HepG2 (cell line): ENCODE measurements around the gene MPO. TPM values are rescaled to one million over a fixed set of nuclear protein-coding genes. Genes with fewer than 3 reads are reported as not detected.

Source experiments
- ATAC-seq: fragments of 200-7000 bp; cut with Tn5 transposase; 3 replicates; pipeline ENCODE4 v1.9.1; 2020; ENCODE audit warnings: mild to moderate bottlenecking, moderate library complexity
- BruUV-seq: library from RNA; stranded (reverse); fragments of 400-500 nt; replicated peaks from 2 replicates; lab custom pipeline; 2021; lab: Mats Ljungman, UMichigan
- CTCF ChIA-PET: fragments of 300-600 bp; formaldehyde crosslinking; extraction: SDS; loops from one replicate; lab custom pipeline; 2021; ENCODE audit warnings: low total read pairs, inconsistent platforms, low intra/inter-chr PET ratio; lab: Yijun Ruan, JAX
- POLR2A ChIA-PET: fragments of 350-600 bp; sonication (Branson Sonifier 250); formaldehyde crosslinking; loops from one replicate; lab custom pipeline; 2020; ENCODE audit warnings: antibody characterized with exemption, inconsistent platforms; lab: Yijun Ruan, JAX
- DNase-seq: peaks from one replicate; pipeline ENCODE4 v3.0.0-alpha.2; 2015; ENCODE audit warnings: low spot score
- FAIRE-seq: peaks from 3 replicates; lab custom pipeline; 2011; peaks lifted over from hg19 to GRCh38; lab: Jason Lieb, UNC
- H2AFZ ChIP-seq: one replicate; pipeline ENCODE4 v1.6.1; 2011; ENCODE audit warnings: low read length, inconsistent platforms
- H3K27ac ChIP-seq: fragments of 300-600 bp; 3 replicates; pipeline ENCODE4 v1.8.0; 2011; ENCODE audit warnings: mixed run types, mild to moderate bottlenecking, mixed read lengths, low read length, inconsistent platforms; ENCODE audit not compliant: insufficient read depth; ENCODE audit errors: extremely low read length
- H3K27me3 ChIP-seq, 2 experiments: fragments of 200-600 bp in 1 of 2; 2 replicates in 1 of 2; 3 replicates in 1 of 2; pipeline versions ENCODE4 v1.6.0 to v1.8.0; 2011; ENCODE audit warnings: low read length in 2 of 2, mild to moderate bottlenecking in 2 of 2, moderate library complexity in 2 of 2, inconsistent platforms in 1 of 2; ENCODE audit not compliant: insufficient read depth in 2 of 2, control insufficient read depth in 1 of 2
- H3K36me3 ChIP-seq, 2 experiments: fragments of 200-600 bp in 1 of 2; replicated peaks in 1 of 2; 2 replicates in 1 of 2; 3 replicates in 1 of 2; pipeline versions ENCODE4 v1.5.1 to v1.8.0; 2011; ENCODE audit warnings: low read length in 2 of 2, inconsistent platforms in 1 of 2; ENCODE audit not compliant: insufficient read depth in 2 of 2, control insufficient read depth in 1 of 2
- H3K4me1 ChIP-seq: 2 replicates; pipeline ENCODE4 v1.5.1; 2012; ENCODE audit warnings: low read length, inconsistent platforms; ENCODE audit not compliant: insufficient read depth
- H3K4me2 ChIP-seq: 2 replicates; pipeline ENCODE4 v1.6.0; 2011; ENCODE audit warnings: low read depth, low read length, inconsistent platforms
- H3K4me3 ChIP-seq, 3 experiments: fragments of 200-600 bp in 1 of 3; sonication (generic), shearing (Covaris generic) in 1 of 3; replicated peaks in 1 of 3; 2 replicates each; pipeline ENCODE4 v1.5.1; 2011 to 2016; ENCODE audit warnings: low read length in 3 of 3, inconsistent platforms in 2 of 3, low read depth in 2 of 3, mild to moderate bottlenecking in 2 of 3, control low read depth in 1 of 3, mixed read lengths in 1 of 3; ENCODE audit not compliant: insufficient read depth in 1 of 3
- H3K79me2 ChIP-seq: one replicate; pipeline ENCODE4 v1.6.1; 2011; ENCODE audit warnings: low read length, inconsistent platforms; ENCODE audit not compliant: insufficient read depth
- H3K9ac ChIP-seq: 2 replicates; pipeline ENCODE4 v1.6.0; 2011; ENCODE audit warnings: mild to moderate bottlenecking, low read depth, low read length, inconsistent platforms; ENCODE audit not compliant: insufficient read depth
- H3K9me3 ChIP-seq: 2 replicates; pipeline ENCODE4 v1.5.1; 2012; ENCODE audit warnings: mild to moderate bottlenecking, low read length
- H4K20me1 ChIP-seq: 2 replicates; pipeline ENCODE4 v1.6.0; 2011; ENCODE audit warnings: inconsistent platforms, mild to moderate bottlenecking, low read length, moderate library complexity; ENCODE audit not compliant: insufficient read depth
- BORCS8-MEF2B ChIP-seq: sonication (generic); formaldehyde crosslinking; IDR thresholded peaks from 2 replicates; pipeline ENCODE4 v1.8.0; 2022; ENCODE audit warnings: mild to moderate bottlenecking, missing genetic modification reagents
- DNMT1 ChIP-seq: sonication (generic); formaldehyde crosslinking; IDR thresholded peaks from 2 replicates; pipeline ENCODE4 v1.5.1; 2020; ENCODE audit warnings: mild to moderate bottlenecking, missing genetic modification reagents
- HOXD1 ChIP-seq: sonication (generic); formaldehyde crosslinking; IDR thresholded peaks from 2 replicates; pipeline ENCODE4 v1.5.0; 2020; ENCODE audit warnings: missing genetic modification reagents
- PAXIP1 ChIP-seq: sonication (generic); formaldehyde crosslinking; conservative IDR thresholded peaks from 2 replicates; pipeline ENCODE4 v1.4.0; 2020; ENCODE audit warnings: mild to moderate bottlenecking, missing genetic modification reagents, moderate library complexity
- RFX1 ChIP-seq: fragments of 450-650 bp; IDR thresholded peaks from 2 replicates; pipeline ENCODE4 v1.6.1; 2017
- SNRNP70 ChIP-seq: fragments of 200-400 bp; formaldehyde crosslinking; IDR thresholded peaks from 2 replicates; pipeline ENCODE4 v1.6.1; 2017; ENCODE audit warnings: mild to moderate bottlenecking, low read depth, low read length, moderate library complexity
- XRCC5 ChIP-seq: fragments of 200-400 bp; formaldehyde crosslinking; optimal IDR thresholded peaks from 2 replicates; pipeline ENCODE3; 2017; ENCODE audit warnings: mild to moderate bottlenecking, low read length
- ZNF530 ChIP-seq: sonication (generic); formaldehyde crosslinking; IDR thresholded peaks from 2 replicates; pipeline ENCODE4 v1.5.0; 2020; ENCODE audit warnings: low read depth, mild to moderate bottlenecking, missing genetic modification reagents
- ZNF547 ChIP-seq: sonication (generic); formaldehyde crosslinking; IDR thresholded peaks from 2 replicates; pipeline ENCODE4 v1.5.1; 2020; ENCODE audit warnings: mild to moderate bottlenecking, missing genetic modification reagents
- WGBS: methylation state at CpG from one replicate; pipeline ENCODE4 v1.1.6; 2017; ENCODE audit warnings: low lambda C conversion rate; 5-methylcytosine and 5-hydroxymethylcytosine counted together
- in situ Hi-C: cut with HindIII; loops from 2 replicates; pipeline ENCODE4 v1.10.0; 2017; ENCODE audit warnings: low pct_unique_long_range_greater_than_20kb; ENCODE audit not compliant: extremely low pct_ligation_motif_present
- intact Hi-C: fragments of 100-400 bp; cut with micrococcal nuclease; formaldehyde crosslinking; loops from one replicate; pipeline ENCODE4 v1.10.0; 2022; ENCODE audit not compliant: unreplicated experiment
- polyA plus RNA-seq, 8 experiments: library from polyadenylated mRNA; depleted of rRNA in 3 of 8; stranded (reverse) in 7 of 8; unstranded in 1 of 8; fragments of >200 nt; fragmentation: Illumina TruSeq in 4 of 8; extraction: Trizol in 4 of 8; gene quantifications; 2 replicates each; pipeline versions ENCODE4 v1.2.1 to v1.2.3, GENCODE V29; 2011 to 2016; ENCODE audit warnings: low read depth in 4 of 8, missing spikeins in 1 of 8, mixed read lengths in 1 of 8; ENCODE audit not compliant: insufficient read depth in 1 of 8
- total RNA-seq, 5 experiments: library from RNA; depleted of rRNA; stranded (reverse); fragments of >200 nt; fragmentation: Illumina TruSeq; extraction: Trizol; gene quantifications; 2 replicates each; pipeline ENCODE4 v1.2.3, GENCODE V29; 2016; ENCODE audit warnings: low read depth in 1 of 5
- TF ChIP-seq, protein P1 (sequence below): IDR thresholded peaks from 2 replicates; pipeline ENCODE4 v1.6.1; 2016; ENCODE audit warnings: control low read depth
- TF ChIP-seq, protein P2 (sequence below): sonication (generic); formaldehyde crosslinking; IDR thresholded peaks from 2 replicates; pipeline ENCODE4 v1.5.0; 2020; ENCODE audit warnings: missing genetic modification reagents
- TF ChIP-seq, protein P3 (sequence below): sonication (generic); formaldehyde crosslinking; IDR thresholded peaks from 2 replicates; pipeline ENCODE4 v1.4.0; 2020; ENCODE audit warnings: mild to moderate bottlenecking, missing genetic modification reagents, borderline replicate concordance

Gene MPO
- total and polyA plus RNA-seq, 2 of the 13 experiments (the other 11 are each of a cell fraction or from before 2014, with no cell fraction given): not detected

- no peak for FAIRE-seq
- peaks cover 4 to 60% of the 10 kb centered on the region in 2 experiments; a peak in 4 of 5 replicates for H3K27me3 ChIP-seq
- no TSS peak for BruUV-seq
- H2AFZ ChIP-seq: no peak overlapping the region
- intact Hi-C loops: no loop called here
- H3K4me2 ChIP-seq: no peak overlapping the region
- DNase-seq: no peak
- no peaks in the 10 kb centered on the region for H4K20me1 ChIP-seq
- POLR2A ChIA-PET: no interaction called here
- TF ChIP-seq XRCC5 (no peak), HOXD1 (CRISPR knock-in tag) (no peak), BORCS8-MEF2B (CRISPR knock-in tag) (no peak), SNRNP70 (no peak), DNMT1 (CRISPR knock-in tag) (no peak), RFX1 (no peak), PAXIP1 (no peak), ZNF547 (CRISPR knock-in tag) (no peak), ZNF530 (CRISPR knock-in tag) (no peak)
- TF ChIP-seq, protein P1, sequence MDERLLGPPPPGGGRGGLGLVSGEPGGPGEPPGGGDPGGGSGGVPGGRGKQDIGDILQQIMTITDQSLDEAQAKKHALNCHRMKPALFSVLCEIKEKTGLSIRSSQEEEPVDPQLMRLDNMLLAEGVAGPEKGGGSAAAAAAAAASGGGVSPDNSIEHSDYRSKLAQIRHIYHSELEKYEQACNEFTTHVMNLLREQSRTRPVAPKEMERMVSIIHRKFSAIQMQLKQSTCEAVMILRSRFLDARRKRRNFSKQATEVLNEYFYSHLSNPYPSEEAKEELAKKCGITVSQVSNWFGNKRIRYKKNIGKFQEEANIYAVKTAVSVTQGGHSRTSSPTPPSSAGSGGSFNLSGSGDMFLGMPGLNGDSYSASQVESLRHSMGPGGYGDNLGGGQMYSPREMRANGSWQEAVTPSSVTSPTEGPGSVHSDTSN (CRISPR knock-in tag): no peak
- TF ChIP-seq, protein P2, sequence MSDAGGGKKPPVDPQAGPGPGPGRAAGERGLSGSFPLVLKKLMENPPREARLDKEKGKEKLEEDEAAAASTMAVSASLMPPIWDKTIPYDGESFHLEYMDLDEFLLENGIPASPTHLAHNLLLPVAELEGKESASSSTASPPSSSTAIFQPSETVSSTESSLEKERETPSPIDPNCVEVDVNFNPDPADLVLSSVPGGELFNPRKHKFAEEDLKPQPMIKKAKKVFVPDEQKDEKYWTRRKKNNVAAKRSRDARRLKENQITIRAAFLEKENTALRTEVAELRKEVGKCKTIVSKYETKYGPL (CRISPR knock-in tag): no peak
- TF ChIP-seq, protein P3, sequence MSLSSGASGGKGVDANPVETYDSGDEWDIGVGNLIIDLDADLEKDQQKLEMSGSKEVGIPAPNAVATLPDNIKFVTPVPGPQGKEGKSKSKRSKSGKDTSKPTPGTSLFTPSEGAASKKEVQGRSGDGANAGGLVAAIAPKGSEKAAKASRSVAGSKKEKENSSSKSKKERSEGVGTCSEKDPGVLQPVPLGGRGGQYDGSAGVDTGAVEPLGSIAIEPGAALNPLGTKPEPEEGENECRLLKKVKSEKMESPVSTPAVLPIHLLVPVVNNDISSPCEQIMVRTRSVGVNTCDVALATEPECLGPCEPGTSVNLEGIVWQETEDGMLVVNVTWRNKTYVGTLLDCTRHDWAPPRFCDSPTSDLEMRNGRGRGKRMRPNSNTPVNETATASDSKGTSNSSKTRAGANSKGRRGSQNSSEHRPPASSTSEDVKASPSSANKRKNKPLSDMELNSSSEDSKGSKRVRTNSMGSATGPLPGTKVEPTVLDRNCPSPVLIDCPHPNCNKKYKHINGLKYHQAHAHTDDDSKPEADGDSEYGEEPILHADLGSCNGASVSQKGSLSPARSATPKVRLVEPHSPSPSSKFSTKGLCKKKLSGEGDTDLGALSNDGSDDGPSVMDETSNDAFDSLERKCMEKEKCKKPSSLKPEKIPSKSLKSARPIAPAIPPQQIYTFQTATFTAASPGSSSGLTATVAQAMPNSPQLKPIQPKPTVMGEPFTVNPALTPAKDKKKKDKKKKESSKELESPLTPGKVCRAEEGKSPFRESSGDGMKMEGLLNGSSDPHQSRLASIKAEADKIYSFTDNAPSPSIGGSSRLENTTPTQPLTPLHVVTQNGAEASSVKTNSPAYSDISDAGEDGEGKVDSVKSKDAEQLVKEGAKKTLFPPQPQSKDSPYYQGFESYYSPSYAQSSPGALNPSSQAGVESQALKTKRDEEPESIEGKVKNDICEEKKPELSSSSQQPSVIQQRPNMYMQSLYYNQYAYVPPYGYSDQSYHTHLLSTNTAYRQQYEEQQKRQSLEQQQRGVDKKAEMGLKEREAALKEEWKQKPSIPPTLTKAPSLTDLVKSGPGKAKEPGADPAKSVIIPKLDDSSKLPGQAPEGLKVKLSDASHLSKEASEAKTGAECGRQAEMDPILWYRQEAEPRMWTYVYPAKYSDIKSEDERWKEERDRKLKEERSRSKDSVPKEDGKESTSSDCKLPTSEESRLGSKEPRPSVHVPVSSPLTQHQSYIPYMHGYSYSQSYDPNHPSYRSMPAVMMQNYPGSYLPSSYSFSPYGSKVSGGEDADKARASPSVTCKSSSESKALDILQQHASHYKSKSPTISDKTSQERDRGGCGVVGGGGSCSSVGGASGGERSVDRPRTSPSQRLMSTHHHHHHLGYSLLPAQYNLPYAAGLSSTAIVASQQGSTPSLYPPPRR: no peak
- TF ChIP-seq, all 625 proteins: peak for 0
- no peak for ATAC-seq
- H3K36me3 ChIP-seq: no peaks in the 10 kb centered on the region
- no peak overlapping the region for H3K9ac ChIP-seq
- no peak overlapping the region for H3K4me3 ChIP-seq
- 8% methylated on average over 3 of the region's 6 CpGs for WGBS
- no peaks in the 10 kb centered on the region for H3K4me1 ChIP-seq
- no peak overlapping the region for H3K27ac ChIP-seq
- CTCF ChIA-PET: no interaction called here
- in situ Hi-C loops: no loop called here
- no peaks in the 10 kb centered on the region for H3K79me2 ChIP-seq
- no peaks in the 10 kb centered on the region for H3K9me3 ChIP-seq
Measured at GRCh38 chr17:58268774-58269556, 11.8 kb downstream of the MPO start.
